CD4-positive, CD25-positive, alpha-beta regulatory T cell (primary cell): ENCODE data around the gene KLK11. TPM values are rescaled to one million over a fixed set of nuclear protein-coding genes. Genes with fewer than 3 reads are reported as not detected.
A peak's percentile ranks its signal among the peaks of the same experiment; 100 is the strongest.

ENCODE experiments used
- ATAC-seq, 2 donors: fragments of 150-1000 bp; cut with Tn5 transposase; one replicate each; pipeline ENCODE4 v1.10.0; 2021; ENCODE audit warnings: low read depth in 2 of 2, moderate number of reproducible peaks in 2 of 2, moderate library complexity in 1 of 2
- DNase-seq, 3 donors: peaks; one replicate each; pipeline versions ENCODE4 v3.0.0 to v3.0.0-alpha.2; 2012 to 2022; ENCODE audit warnings: mixed read lengths in 1 of 3
- H3K27ac ChIP-seq: one replicate; pipeline ENCODE4 v1.7.0; 2013; ENCODE audit warnings: mild to moderate bottlenecking, low read length; ENCODE audit not compliant: insufficient read depth, poor library complexity, severe bottlenecking
- H3K27me3 ChIP-seq: one replicate; pipeline ENCODE4 v1.7.0; 2013; ENCODE audit warnings: low read length; ENCODE audit not compliant: control insufficient read depth, insufficient read depth
- H3K36me3 ChIP-seq: one replicate; pipeline ENCODE4 v1.7.0; 2013; ENCODE audit warnings: mild to moderate bottlenecking, low read length, moderate library complexity; ENCODE audit not compliant: control insufficient read depth, insufficient read depth
- H3K4me1 ChIP-seq: 2 replicates; pipeline ENCODE4 v1.7.0; 2013; ENCODE audit warnings: mild to moderate bottlenecking, low read length; ENCODE audit not compliant: insufficient read depth, control insufficient read depth, poor library complexity, severe bottlenecking
- H3K4me3 ChIP-seq: one replicate; pipeline ENCODE4 v1.7.0; 2013; ENCODE audit warnings: low read depth, mild to moderate bottlenecking, low read length, moderate library complexity
- H3K9me3 ChIP-seq, 2 experiments: 1 replicate in 1 of 2; 2 replicates in 1 of 2; pipeline ENCODE4 v1.7.0; 2013; ENCODE audit warnings: low read length in 2 of 2, mild to moderate bottlenecking in 1 of 2, moderate library complexity in 1 of 2; ENCODE audit not compliant: control insufficient read depth in 2 of 2
- H3K27ac Mint-ChIP-seq, 3 donors: one replicate each; pipeline ENCODE4 v1.8.0; 2020 to 2022; ENCODE audit warnings: mild to moderate bottlenecking in 3 of 3, mixed read lengths in 3 of 3, moderate library complexity in 2 of 3
- H3K27me3 Mint-ChIP-seq: one replicate; pipeline ENCODE4 v1.8.0; 2022; ENCODE audit warnings: mild to moderate bottlenecking, mixed read lengths
- H3K36me3 Mint-ChIP-seq: one replicate; pipeline ENCODE4 v1.8.0; 2020; ENCODE audit warnings: mixed read lengths
- H3K4me1 Mint-ChIP-seq, 4 donors: one replicate each; pipeline ENCODE4 v1.8.0; 2020 to 2022; ENCODE audit warnings: mixed read lengths in 4 of 4, mild to moderate bottlenecking in 1 of 4
- H3K4me3 Mint-ChIP-seq, 4 donors: one replicate each; pipeline ENCODE4 v1.8.0; 2020 to 2022; ENCODE audit warnings: mild to moderate bottlenecking in 4 of 4, mixed read lengths in 4 of 4, moderate library complexity in 3 of 4
- H3K9me3 Mint-ChIP-seq, 7 donors: one replicate each; pipeline ENCODE4 v1.8.0; 2020 to 2022; ENCODE audit warnings: mixed read lengths in 7 of 7, mild to moderate bottlenecking in 3 of 7, moderate library complexity in 2 of 7
- polyA plus RNA-seq, 4 donors: library from polyadenylated mRNA; unstranded; fragments of 300-500 nt; fragmentation: Illumina TruSeq; gene quantifications; one replicate each; pipeline ENCODE4 v1.2.3, GENCODE V29; 2021
- total RNA-seq: library from RNA; stranded (reverse); gene quantifications from one replicate; pipeline ENCODE4 v1.2.3, GENCODE V29; 2022

Gene KLK11
- total and polyA plus RNA-seq, 5 donors from 2014 or later = not detected

GRCh38 chr19:51040151-51040550, 13.7 kb upstream of the KLK11 start:
- Mint-ChIP-seq H3K36me3 (no peaks in the 10 kb centered on the region), H3K4me1 (no peaks in the 10 kb centered on the region), H3K27ac (no peak overlapping the region), H3K4me3 (no peak overlapping the region), H3K9me3 (peaks cover 0 to 1% (median 0%) of the 10 kb centered on the region in 7 donors), H3K27me3 (peaks cover 6% of the 10 kb centered on the region)
- Histone ChIP-seq H3K36me3 (no peaks in the 10 kb centered on the region), H3K27ac (no peak overlapping the region), H3K27me3 (no peaks in the 10 kb centered on the region), H3K4me1 (no peaks in the 10 kb centered on the region), H3K4me3 (no peak overlapping the region), H3K9me3 (no peaks in the 10 kb centered on the region)
- DNase-seq (no peak), ATAC-seq (no peak)

GRCh38 chr19:51036519-51036918, 10.1 kb upstream of the KLK11 start:
- no peak overlapping the region for H3K27ac Mint-ChIP-seq
- DNase-seq (no peak), ATAC-seq (no peak)

DNA sequence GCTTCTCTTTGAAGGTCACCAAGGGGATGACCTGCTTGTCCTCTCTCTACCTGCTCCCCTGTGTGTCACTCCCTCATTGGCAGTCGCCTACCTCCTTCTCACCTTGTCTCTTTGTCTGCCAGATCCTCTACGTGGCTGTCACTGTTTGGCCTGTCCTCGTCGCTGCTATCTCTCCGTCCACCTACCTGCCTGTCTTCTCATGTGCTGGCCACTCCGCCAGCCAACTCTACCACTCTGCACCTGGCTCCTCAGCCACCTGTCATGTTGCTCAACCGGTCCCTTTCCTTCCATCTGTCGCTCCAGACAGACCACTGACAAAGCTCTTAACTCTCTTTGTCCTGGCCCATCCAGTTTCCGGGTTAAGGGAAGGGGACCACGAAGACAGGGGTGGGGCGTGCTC, 8.3 kb upstream of the KLK11 start, which contains the start of gene KLK12:
TSS of gene KLK12 (minus strand) at position 299 of the 400 bp plus-strand sequence. CDS start 381 bp downstream, outside the sequence.
- Mint-ChIP-seq H3K4me1 (no peaks in the 10 kb centered on the region), H3K27me3 (peaks cover 15% of the 10 kb centered on the region), H3K9me3 (peaks cover 0 to 4% (median 0%) of the 10 kb centered on the region in 7 donors), H3K27ac (no peak within 1 kb of the TSS), H3K36me3 (no peaks in the 10 kb centered on the region), H3K4me3 (no peak within 1 kb of the TSS)
- Histone ChIP-seq H3K27me3 (no peaks in the 10 kb centered on the region), H3K4me3 (no peak within 1 kb of the TSS), H3K36me3 (no peaks in the 10 kb centered on the region), H3K4me1 (no peaks in the 10 kb centered on the region), H3K9me3 (no peaks in the 10 kb centered on the region), H3K27ac (no peak within 1 kb of the TSS)
- no peak for DNase-seq
- no peak for ATAC-seq

More at GRCh38 chr19:51036519-51036918, 10.1 kb upstream of the KLK11 start:
- Mint-ChIP-seq H3K4me3 (no peak overlapping the region), H3K9me3 (peaks cover 0 to 4% (median 0%) of the 10 kb centered on the region in 7 donors), H3K27me3 (peaks cover 11% of the 10 kb centered on the region), H3K36me3 (no peaks in the 10 kb centered on the region), H3K4me1 (no peaks in the 10 kb centered on the region)
- no peak overlapping the region for H3K27ac ChIP-seq
- no peaks in the 10 kb centered on the region for H3K36me3 ChIP-seq
- no peaks in the 10 kb centered on the region for H3K27me3 ChIP-seq
- no peaks in the 10 kb centered on the region for H3K9me3 ChIP-seq
- no peaks in the 10 kb centered on the region for H3K4me1 ChIP-seq
- no peak overlapping the region for H3K4me3 ChIP-seq

GRCh38 chr19:51031880-51032225, 5.4 kb upstream of the KLK11 start:
- no peak overlapping the region for H3K27ac Mint-ChIP-seq
- Histone ChIP-seq H3K4me1 (no peaks in the 10 kb centered on the region), H3K27ac (no peak overlapping the region), H3K27me3 (no peaks in the 10 kb centered on the region), H3K4me3 (no peak overlapping the region), H3K9me3 (no peaks in the 10 kb centered on the region), H3K36me3 (no peaks in the 10 kb centered on the region)
- peaks cover 0 to under 1% (median 0%) of the 10 kb centered on the region in 4 donors for H3K4me1 Mint-ChIP-seq
- peaks cover 0 to 4% (median 0%) of the 10 kb centered on the region in 7 donors for H3K9me3 Mint-ChIP-seq
- no peak for DNase-seq
- peaks cover 27% of the 10 kb centered on the region for H3K27me3 Mint-ChIP-seq
- no peak for ATAC-seq
- H3K36me3 Mint-ChIP-seq = no peaks in the 10 kb centered on the region
- H3K4me3 Mint-ChIP-seq = no peak overlapping the region

GRCh38 chr19:51031220-51031879, 4.9 kb upstream of the KLK11 start:
- Mint-ChIP-seq H3K27me3 (peaks cover 26% of the 10 kb centered on the region), H3K27ac (peak overlapping the region in 1 of 3 donors; percentile 57), H3K9me3 (peaks cover 0 to 4% (median 0%) of the 10 kb centered on the region in 7 donors), H3K36me3 (no peaks in the 10 kb centered on the region), H3K4me3 (no peak overlapping the region), H3K4me1 (peaks cover 0 to 2% (median 0%) of the 10 kb centered on the region in 4 donors)
- no peak overlapping the region for H3K27ac ChIP-seq
- H3K4me1 ChIP-seq = no peaks in the 10 kb centered on the region
- H3K36me3 ChIP-seq = no peaks in the 10 kb centered on the region
- ATAC-seq = no peak
- H3K4me3 ChIP-seq = no peak overlapping the region
- H3K9me3 ChIP-seq = no peaks in the 10 kb centered on the region
- DNase-seq = no peak
- H3K27me3 ChIP-seq = no peaks in the 10 kb centered on the region

DNA sequence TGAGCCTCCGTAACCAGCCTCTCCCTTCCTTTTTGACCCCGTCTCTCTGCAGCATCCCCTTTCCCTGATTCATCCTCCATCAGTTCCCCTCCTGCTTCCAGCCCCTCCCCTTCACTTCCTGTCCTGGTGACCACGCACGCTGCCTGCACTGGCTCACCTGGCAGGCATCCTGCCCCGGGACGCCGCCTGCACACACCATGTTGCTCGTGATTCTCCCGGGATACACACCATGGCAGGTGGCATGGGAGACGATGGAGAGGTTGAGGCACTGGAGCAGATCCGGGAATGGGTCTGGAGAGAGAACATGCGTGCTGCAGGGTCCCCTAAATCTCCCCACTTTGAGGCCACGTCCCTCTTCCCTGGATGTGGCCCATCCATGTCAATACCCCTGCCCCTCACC, 4.2 kb upstream of the KLK11 start:
- no peaks in the 10 kb centered on the region for H3K4me1 ChIP-seq
- peaks cover 0 to 2% (median 0%) of the 10 kb centered on the region in 4 donors for H3K4me1 Mint-ChIP-seq
- H3K27ac ChIP-seq = no peak overlapping the region
- H3K36me3 ChIP-seq = no peaks in the 10 kb centered on the region
- H3K27me3 ChIP-seq = no peaks in the 10 kb centered on the region
- H3K4me3 Mint-ChIP-seq = no peak overlapping the region
- peaks cover 26% of the 10 kb centered on the region for H3K27me3 Mint-ChIP-seq
- DNase-seq = no peak
- peaks cover 0 to 3% (median 0%) of the 10 kb centered on the region in 7 donors for H3K9me3 Mint-ChIP-seq
- no peak overlapping the region for H3K27ac Mint-ChIP-seq
- H3K4me3 ChIP-seq = no peak overlapping the region
- H3K36me3 Mint-ChIP-seq = no peaks in the 10 kb centered on the region
- no peaks in the 10 kb centered on the region for H3K9me3 ChIP-seq
- no peak for ATAC-seq

DNA sequence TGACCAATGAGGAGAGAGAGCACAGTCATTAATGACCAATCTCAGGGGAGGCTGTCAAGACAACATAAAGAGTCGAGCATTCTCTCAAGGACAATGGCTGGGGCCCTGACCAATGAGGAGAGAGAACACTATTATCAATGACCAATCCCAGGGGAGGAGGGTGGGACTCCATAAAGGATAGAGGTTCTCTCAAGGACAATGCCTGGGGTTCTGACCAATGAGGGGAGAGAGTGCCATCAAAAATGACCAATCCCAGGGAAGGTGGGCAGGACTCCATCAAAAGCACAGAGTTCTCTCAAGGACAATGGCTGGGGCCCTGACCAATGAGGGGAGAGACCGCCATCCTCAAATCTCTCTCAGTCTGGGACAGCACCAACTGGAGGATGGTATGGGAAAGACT, 3.3 kb upstream of the KLK11 start:
- ATAC-seq (no peak), DNase-seq (no peak)
- no peaks in the 10 kb centered on the region for H3K4me1 ChIP-seq
- no peak overlapping the region for H3K27ac Mint-ChIP-seq
- no peak overlapping the region for H3K27ac ChIP-seq
- no peak overlapping the region for H3K4me3 Mint-ChIP-seq
- no peak overlapping the region for H3K4me3 ChIP-seq
- H3K36me3 ChIP-seq = no peaks in the 10 kb centered on the region
- H3K9me3 Mint-ChIP-seq = peaks cover 0 to 1% (median 0%) of the 10 kb centered on the region in 7 donors
- H3K9me3 ChIP-seq = no peaks in the 10 kb centered on the region
- no peaks in the 10 kb centered on the region for H3K36me3 Mint-ChIP-seq
- peaks cover 20% of the 10 kb centered on the region for H3K27me3 Mint-ChIP-seq
- H3K4me1 Mint-ChIP-seq = peaks cover 0 to 2% (median 0%) of the 10 kb centered on the region in 4 donors
- no peaks in the 10 kb centered on the region for H3K27me3 ChIP-seq

- peaks cover 19% of the 10 kb centered on the region for H3K27me3 Mint-ChIP-seq
- Histone ChIP-seq H3K4me1 (no peaks in the 10 kb centered on the region), H3K27ac (no peak overlapping the region), H3K36me3 (no peaks in the 10 kb centered on the region), H3K4me3 (no peak overlapping the region), H3K9me3 (no peaks in the 10 kb centered on the region), H3K27me3 (no peaks in the 10 kb centered on the region)
- H3K4me1 Mint-ChIP-seq = peaks cover 0 to 2% (median 0%) of the 10 kb centered on the region in 4 donors
- H3K9me3 Mint-ChIP-seq = no peaks in the 10 kb centered on the region
- no peak overlapping the region for H3K27ac Mint-ChIP-seq
- H3K4me3 Mint-ChIP-seq = no peak overlapping the region
- no peaks in the 10 kb centered on the region for H3K36me3 Mint-ChIP-seq
- ATAC-seq (no peak), DNase-seq (no peak)
Observed at GRCh38 chr19:51027873-51028272, 1.5 kb upstream of the KLK11 start.
